ENCODE data around the gene VSIG10L.

VSIG10L gene

GRCh38 chr19:51372649-51373504 lies 30.9 kb upstream of the VSIG10L start, which contains the start of gene NKG7:
Gene NKG7, minus strand, starts transcription at chr19:51372654. Its CDS starts 119 bp downstream, at chr19:51372535.
- no peaks in the 10 kb centered on the region for H3K9me3 ChIP-seq (ENCODE audit: control insufficient read depth in 2 of 2, low read length in 2 of 2)
- peak within 1 kb of the TSS in 1 of 2 donors; percentile 20 for H3K4me3 ChIP-seq (ENCODE audit: low read length in 2 of 2)
- H3K36me3 ChIP-seq (ENCODE audit: control insufficient read depth in 2 of 2, insufficient read depth in 2 of 2, low read length in 2 of 2): no peaks in the 10 kb centered on the region
- H3K27me3 ChIP-seq (ENCODE audit: control insufficient read depth in 2 of 2, insufficient read depth in 2 of 2, low read length in 2 of 2): no peaks in the 10 kb centered on the region
- peaks cover 0 to 6% of the 10 kb centered on the region in 2 donors for H3K4me1 ChIP-seq (ENCODE audit: control insufficient read depth in 2 of 2, insufficient read depth in 2 of 2, low read length in 2 of 2)
- H3K9ac ChIP-seq (ENCODE audit: low read depth in 1 of 2, low read length in 2 of 2): no peak within 1 kb of the TSS
- H3K27ac ChIP-seq (ENCODE audit: low read depth in 2 of 2, low read length in 2 of 2): peak within 1 kb of the TSS; percentile 13 to 67

GRCh38 chr19:51372021-51372648 lies 30.2 kb upstream of the VSIG10L start:
- H3K27me3 ChIP-seq (ENCODE audit: control insufficient read depth in 2 of 2, insufficient read depth in 2 of 2, low read length in 2 of 2): no peaks in the 10 kb centered on the region
- H3K27ac ChIP-seq (ENCODE audit: low read depth in 2 of 2, low read length in 2 of 2): peak overlapping the region; percentile 13 to 67
- H3K4me1 ChIP-seq (ENCODE audit: control insufficient read depth in 2 of 2, insufficient read depth in 2 of 2, low read length in 2 of 2): peaks cover 0 to 6% of the 10 kb centered on the region in 2 donors
- no peaks in the 10 kb centered on the region for H3K36me3 ChIP-seq (ENCODE audit: control insufficient read depth in 2 of 2, insufficient read depth in 2 of 2, low read length in 2 of 2)
- H3K9me3 ChIP-seq (ENCODE audit: control insufficient read depth in 2 of 2, low read length in 2 of 2): no peaks in the 10 kb centered on the region
- no peak overlapping the region for H3K9ac ChIP-seq (ENCODE audit: low read depth in 1 of 2, low read length in 2 of 2)
- peak overlapping the region in 1 of 2 donors; percentile 20 for H3K4me3 ChIP-seq (ENCODE audit: low read length in 2 of 2)

- H3K4me3 ChIP-seq (ENCODE audit: low read length in 2 of 2): no peak overlapping the region
- no peaks in the 10 kb centered on the region for H3K27me3 ChIP-seq (ENCODE audit: control insufficient read depth in 2 of 2, insufficient read depth in 2 of 2, low read length in 2 of 2)
- no peak overlapping the region for H3K9ac ChIP-seq (ENCODE audit: low read depth in 1 of 2, low read length in 2 of 2)
- no peaks in the 10 kb centered on the region for H3K9me3 ChIP-seq (ENCODE audit: control insufficient read depth in 2 of 2, low read length in 2 of 2)
- H3K27ac ChIP-seq (ENCODE audit: low read depth in 2 of 2, low read length in 2 of 2): no peak overlapping the region
- H3K36me3 ChIP-seq (ENCODE audit: control insufficient read depth in 2 of 2, insufficient read depth in 2 of 2, low read length in 2 of 2): no peaks in the 10 kb centered on the region
- H3K4me1 ChIP-seq (ENCODE audit: control insufficient read depth in 2 of 2, insufficient read depth in 2 of 2, low read length in 2 of 2): peaks cover 5 to 6% of the 10 kb centered on the region in 2 donors
Measured at GRCh38 chr19:51371186-51371690, 29.3 kb upstream of the VSIG10L start.

- Histone ChIP-seq H3K36me3 (ENCODE audit: control insufficient read depth in 2 of 2, insufficient read depth in 2 of 2, low read length in 2 of 2) (no peaks in the 10 kb centered on the region), H3K27ac (ENCODE audit: low read depth in 2 of 2, low read length in 2 of 2) (no peak overlapping the region), H3K9ac (ENCODE audit: low read depth in 1 of 2, low read length in 2 of 2) (no peak overlapping the region), H3K9me3 (ENCODE audit: control insufficient read depth in 2 of 2, low read length in 2 of 2) (no peaks in the 10 kb centered on the region), H3K4me3 (ENCODE audit: low read length in 2 of 2) (peak overlapping the region in 1 of 2 donors; percentile 13), H3K27me3 (ENCODE audit: control insufficient read depth in 2 of 2, insufficient read depth in 2 of 2, low read length in 2 of 2) (no peaks in the 10 kb centered on the region), H3K4me1 (ENCODE audit: control insufficient read depth in 2 of 2, insufficient read depth in 2 of 2, low read length in 2 of 2) (peaks cover 9 to 11% of the 10 kb centered on the region in 2 donors)
Measured at GRCh38 chr19:51370230-51370629, 28.3 kb upstream of the VSIG10L start.

GRCh38 chr19:51368366-51369282 lies 26.7 kb upstream of the VSIG10L start, which contains the start of gene CLDND2:
Gene CLDND2, minus strand, starts transcription at chr19:51369003. Its CDS starts 426 bp downstream, at chr19:51368577.
- Histone ChIP-seq H3K9ac (ENCODE audit: low read depth in 1 of 2, low read length in 2 of 2) (peak within 1 kb of the TSS; percentile 70 to 88), H3K4me3 (ENCODE audit: low read length in 2 of 2) (peak within 1 kb of the TSS; percentile 82 to 97), H3K27me3 (ENCODE audit: control insufficient read depth in 2 of 2, insufficient read depth in 2 of 2, low read length in 2 of 2) (no peaks in the 10 kb centered on the region), H3K27ac (ENCODE audit: low read depth in 2 of 2, low read length in 2 of 2) (peak within 1 kb of the TSS; percentile 78 to 98), H3K4me1 (ENCODE audit: control insufficient read depth in 2 of 2, insufficient read depth in 2 of 2, low read length in 2 of 2) (peaks cover 11 to 19% of the 10 kb centered on the region in 2 donors), H3K36me3 (ENCODE audit: control insufficient read depth in 2 of 2, insufficient read depth in 2 of 2, low read length in 2 of 2) (no peaks in the 10 kb centered on the region), H3K9me3 (ENCODE audit: control insufficient read depth in 2 of 2, low read length in 2 of 2) (no peaks in the 10 kb centered on the region)

- H3K9ac ChIP-seq (ENCODE audit: low read depth in 1 of 2, low read length in 2 of 2): peak overlapping the region; percentile 88 to 90
- no peaks in the 10 kb centered on the region for H3K9me3 ChIP-seq (ENCODE audit: control insufficient read depth in 2 of 2, low read length in 2 of 2)
- no peaks in the 10 kb centered on the region for H3K36me3 ChIP-seq (ENCODE audit: control insufficient read depth in 2 of 2, insufficient read depth in 2 of 2, low read length in 2 of 2)
- H3K4me1 ChIP-seq (ENCODE audit: control insufficient read depth in 2 of 2, insufficient read depth in 2 of 2, low read length in 2 of 2): peaks cover 15 to 20% of the 10 kb centered on the region in 2 donors
- peak overlapping the region; percentile 93 to 98 for H3K27ac ChIP-seq (ENCODE audit: low read depth in 2 of 2, low read length in 2 of 2)
- H3K27me3 ChIP-seq (ENCODE audit: control insufficient read depth in 2 of 2, insufficient read depth in 2 of 2, low read length in 2 of 2): no peaks in the 10 kb centered on the region
- peak overlapping the region; percentile 82 to 97 for H3K4me3 ChIP-seq (ENCODE audit: low read length in 2 of 2)
Measured at GRCh38 chr19:51367565-51368365, 25.8 kb upstream of the VSIG10L start.

- Histone ChIP-seq H3K9me3 (ENCODE audit: control insufficient read depth in 2 of 2, low read length in 2 of 2) (no peaks in the 10 kb centered on the region), H3K27ac (ENCODE audit: low read depth in 2 of 2, low read length in 2 of 2) (peak overlapping the region; percentile 93 to 98), H3K36me3 (ENCODE audit: control insufficient read depth in 2 of 2, insufficient read depth in 2 of 2, low read length in 2 of 2) (no peaks in the 10 kb centered on the region), H3K27me3 (ENCODE audit: control insufficient read depth in 2 of 2, insufficient read depth in 2 of 2, low read length in 2 of 2) (no peaks in the 10 kb centered on the region), H3K9ac (ENCODE audit: low read depth in 1 of 2, low read length in 2 of 2) (peak overlapping the region; percentile 88 to 90), H3K4me3 (ENCODE audit: low read length in 2 of 2) (peak overlapping the region; percentile 82 to 97), H3K4me1 (ENCODE audit: control insufficient read depth in 2 of 2, insufficient read depth in 2 of 2, low read length in 2 of 2) (peaks cover 18 to 24% of the 10 kb centered on the region in 2 donors)
Measured at GRCh38 chr19:51367255-51367564, 25.3 kb upstream of the VSIG10L start.

GRCh38 chr19:51366389-51367254 lies 24.7 kb upstream of the VSIG10L start:
- Histone ChIP-seq H3K4me3 (ENCODE audit: low read length in 2 of 2) (peak overlapping the region; percentile 82 to 97), H3K9ac (ENCODE audit: low read depth in 1 of 2, low read length in 2 of 2) (peak overlapping the region; percentile 88 to 98), H3K27me3 (ENCODE audit: control insufficient read depth in 2 of 2, insufficient read depth in 2 of 2, low read length in 2 of 2) (no peaks in the 10 kb centered on the region), H3K27ac (ENCODE audit: low read depth in 2 of 2, low read length in 2 of 2) (peak overlapping the region; percentile 93 to 98), H3K4me1 (ENCODE audit: control insufficient read depth in 2 of 2, insufficient read depth in 2 of 2, low read length in 2 of 2) (peaks cover 18 to 24% of the 10 kb centered on the region in 2 donors), H3K36me3 (ENCODE audit: control insufficient read depth in 2 of 2, insufficient read depth in 2 of 2, low read length in 2 of 2) (no peaks in the 10 kb centered on the region), H3K9me3 (ENCODE audit: control insufficient read depth in 2 of 2, low read length in 2 of 2) (no peaks in the 10 kb centered on the region)

Data from mucosa of rectum (tissue), 2 donors.